GM19023 (cell line): Measurements from ENCODE around the gene CRTC1.
"Not testable (repeated sequence)": the region's sequence is repeated elsewhere in the genome, so short reads cannot be mapped to it uniquely, and the experiment has no call there.

Experiments
- ATAC-seq: cut with Tn5 transposase; IDR thresholded peaks from one replicate; pipeline ENCODE4 v1.9.1; 2021; ENCODE audit warnings: mild to moderate bottlenecking, moderate library complexity; ENCODE audit not compliant: unreplicated experiment

CRTC1 gene

GRCh38 chr19:18725841-18726770, 42.6 kb downstream of the CRTC1 start:
- ATAC-seq, result no peak

GRCh38 chr19:18726846-18727245, 43.4 kb downstream of the CRTC1 start:
- ATAC-seq, result no peak

- not testable (repeated sequence) for ATAC-seq
Measured at GRCh38 chr19:18727602-18728001, 44.1 kb downstream of the CRTC1 start.

GRCh38 chr19:18729933-18730530, 46.6 kb downstream of the CRTC1 start:
- no peak for ATAC-seq

DNA sequence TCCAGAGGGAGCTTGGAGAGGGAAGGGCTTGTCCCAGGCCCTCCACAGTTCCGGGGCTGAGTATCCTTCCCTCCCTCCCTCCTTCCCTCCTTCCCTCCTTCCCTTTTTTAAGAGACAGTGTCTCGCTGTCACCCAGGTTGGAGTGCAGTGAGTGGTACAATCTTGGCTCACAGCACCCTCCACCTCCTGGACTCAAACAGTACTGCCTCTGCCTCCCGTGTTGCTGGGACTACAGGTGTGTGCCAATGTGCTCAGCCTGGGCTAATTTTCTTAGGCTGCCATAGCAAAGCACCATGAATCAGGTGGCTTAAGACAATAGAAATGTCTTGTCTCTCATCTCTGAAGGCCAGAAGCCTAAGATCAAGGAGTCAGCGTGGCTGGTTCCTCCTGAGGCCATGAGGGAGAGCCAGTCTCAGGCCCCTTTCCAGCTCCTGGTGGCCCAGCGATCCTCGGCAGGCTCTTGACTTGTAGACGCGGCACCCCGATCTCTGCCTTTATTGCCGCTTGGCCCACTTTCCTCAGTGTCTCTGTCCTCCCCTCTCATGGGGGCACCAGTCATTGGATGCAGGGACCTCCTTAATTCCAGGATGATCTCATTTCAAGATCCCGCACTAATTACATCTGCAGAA, 47.5 kb downstream of the CRTC1 start:
- ATAC-seq, result no peak

- no peak for ATAC-seq
Measured at GRCh38 chr19:18731562-18732008, 48.1 kb downstream of the CRTC1 start.

GRCh38 chr19:18733196-18733647, 49.7 kb downstream of the CRTC1 start:
- ATAC-seq, result no peak

- not testable (repeated sequence) for ATAC-seq
Measured at GRCh38 chr19:18733762-18734332, 50.4 kb downstream of the CRTC1 start.

GRCh38 chr19:18735324-18735723, 51.8 kb downstream of the CRTC1 start:
- ATAC-seq, result no peak

- ATAC-seq, result no peak
Measured at GRCh38 chr19:18735752-18736151, 52.3 kb downstream of the CRTC1 start.

- no peak for ATAC-seq
Measured at GRCh38 chr19:18736415-18737336, 53.2 kb downstream of the CRTC1 start.

DNA sequence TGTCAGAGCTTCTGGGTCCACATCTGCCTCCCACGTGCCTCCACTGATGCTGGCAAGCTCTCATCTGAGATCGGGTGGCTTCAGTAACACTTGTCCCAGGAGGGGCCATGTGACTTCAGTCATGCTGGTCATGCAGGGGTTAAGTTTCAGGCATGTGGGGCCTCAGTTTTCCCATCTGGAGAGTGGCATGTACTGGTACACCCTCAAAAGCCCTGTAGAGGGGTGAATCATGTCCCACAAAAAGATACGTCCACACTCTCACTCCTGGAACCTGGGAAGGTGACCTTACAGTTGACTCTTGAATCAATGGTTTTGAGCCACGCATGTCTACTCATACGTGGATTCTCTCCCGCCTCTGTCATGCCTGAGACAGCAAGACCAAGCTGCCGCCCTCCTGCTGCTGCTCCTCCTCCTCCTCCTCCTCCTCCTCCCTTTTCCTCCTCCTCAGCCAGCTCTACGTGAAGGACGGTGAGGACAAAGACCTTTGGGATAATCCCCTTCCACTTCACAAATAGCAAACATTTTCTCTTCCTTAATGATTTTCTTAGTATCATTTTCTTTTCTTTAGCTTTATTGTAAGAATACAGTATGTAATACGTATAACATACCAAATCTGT, 54.0 kb downstream of the CRTC1 start:
- ATAC-seq, result no peak

DNA sequence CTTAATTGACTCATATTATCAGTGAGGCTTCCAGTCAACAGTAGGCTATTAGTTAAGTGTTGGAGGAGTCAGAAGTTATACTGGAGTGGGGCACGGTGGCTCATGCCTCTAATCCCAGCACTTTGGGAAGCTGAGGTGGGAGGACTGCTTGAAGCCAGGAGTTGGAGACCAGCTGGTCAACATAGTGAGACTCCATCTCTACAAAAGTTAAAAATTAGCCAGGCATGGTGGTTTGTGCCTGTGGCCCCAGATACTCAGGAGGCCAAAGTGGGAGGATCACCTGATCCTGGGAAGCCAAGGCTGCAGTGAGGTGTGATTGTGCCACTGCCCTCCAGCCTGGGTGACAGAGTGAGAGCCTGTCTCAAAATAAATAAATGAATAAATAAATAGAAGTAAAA, 54.5 kb downstream of the CRTC1 start:
- no peak for ATAC-seq

- no peak for ATAC-seq
Measured at GRCh38 chr19:18738961-18739690, 55.6 kb downstream of the CRTC1 start.

DNA sequence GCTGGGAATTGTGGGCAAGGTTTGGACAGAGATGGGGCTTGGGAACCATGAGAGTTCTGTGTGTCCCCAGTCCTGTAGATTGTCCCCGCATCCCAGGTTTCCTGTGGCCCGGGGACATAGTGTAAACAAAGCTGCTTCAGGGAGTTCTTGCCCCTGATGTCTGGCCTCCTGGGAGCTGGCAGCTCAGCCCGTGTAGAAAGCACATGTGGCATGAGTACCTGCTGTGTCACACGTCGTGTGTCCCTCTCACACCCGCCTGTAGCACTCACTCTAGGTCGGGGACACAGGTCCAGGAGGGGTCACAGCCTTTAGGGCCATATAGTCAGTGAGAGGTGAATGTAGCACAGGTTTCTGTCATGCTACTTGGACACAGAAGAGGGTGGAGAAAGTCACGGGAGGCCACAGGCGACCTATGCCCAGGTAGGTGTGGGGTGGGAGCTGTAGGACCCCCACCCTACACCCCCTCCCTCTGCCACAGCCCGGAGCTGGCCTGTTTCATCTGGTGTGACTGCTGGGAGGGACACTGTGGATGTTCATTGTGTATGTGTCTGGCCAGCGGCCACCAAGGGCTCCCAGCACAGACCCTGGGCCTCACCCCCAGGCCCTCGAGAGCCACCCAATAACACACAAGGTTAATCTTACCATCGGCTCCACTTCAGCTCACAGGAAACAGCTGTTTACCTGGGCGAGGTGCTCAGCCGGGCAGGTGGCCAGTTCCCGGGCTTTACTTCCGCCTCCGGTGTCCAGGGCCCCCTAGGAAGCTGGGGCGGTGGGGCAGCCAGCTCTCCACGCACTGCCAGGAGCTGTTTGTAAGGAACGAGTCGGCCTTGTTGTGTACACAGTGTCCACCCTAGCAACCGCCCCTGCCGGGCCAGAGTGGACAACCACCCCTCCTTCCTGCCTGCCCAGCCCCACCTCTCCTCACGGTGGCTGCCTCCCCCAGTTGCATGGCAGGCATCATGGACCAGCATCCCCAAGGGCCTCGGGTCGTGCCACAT, 57.9 kb downstream of the CRTC1 start:
- ATAC-seq, result no peak

- ATAC-seq, result no peak
Measured at GRCh38 chr19:18742324-18742723, 58.8 kb downstream of the CRTC1 start.

DNA sequence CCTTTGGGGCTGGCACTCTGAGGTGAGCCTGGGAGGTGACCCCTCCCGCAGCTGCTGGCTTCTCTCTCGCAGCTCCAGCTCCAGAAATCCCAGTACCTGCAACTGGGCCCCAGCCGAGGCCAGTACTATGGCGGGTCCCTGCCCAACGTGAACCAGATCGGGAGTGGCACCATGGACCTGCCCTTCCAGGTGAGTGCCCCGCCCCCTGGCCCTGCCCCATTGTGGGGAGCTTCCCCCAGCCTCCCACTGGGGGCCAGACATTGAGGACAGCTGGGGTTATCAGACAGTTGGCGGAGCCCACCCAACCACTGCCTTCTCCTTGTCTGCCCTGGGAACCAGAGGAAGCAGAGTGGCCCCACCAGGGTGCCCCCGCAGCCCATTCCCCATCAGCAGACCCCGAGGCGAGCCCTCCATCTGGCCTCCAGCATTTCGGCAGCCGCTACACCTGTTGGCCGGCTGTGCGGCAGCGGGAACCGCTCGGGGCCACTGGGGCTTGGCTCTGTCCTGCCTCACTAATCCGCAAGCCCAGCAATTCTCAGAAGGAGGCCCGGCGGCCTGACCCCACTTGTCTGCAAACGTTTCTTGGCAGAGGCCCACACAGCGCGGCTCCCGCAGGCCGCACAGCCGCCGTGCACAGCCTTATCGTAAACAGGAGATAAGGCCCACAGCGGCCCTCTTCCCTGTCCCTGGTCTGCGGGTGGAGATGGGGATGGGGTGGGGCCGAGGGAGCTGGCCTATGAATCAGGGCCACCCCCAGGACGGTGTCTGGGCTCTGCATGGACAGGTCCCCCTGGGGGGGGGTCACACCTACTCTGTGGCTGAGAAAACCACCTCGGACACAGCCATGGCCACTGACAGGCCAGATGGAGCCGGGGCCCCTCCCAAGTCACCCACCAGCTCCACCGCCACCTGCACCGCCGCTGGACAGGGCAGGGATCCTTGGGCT, 59.6 kb downstream of the CRTC1 start:
- ATAC-seq, result no peak
